Effector CD8-positive, alpha-beta T cell (primary cell): ENCODE results near the gene ADORA2A.

Source experiments
- DNase-seq: peaks from one replicate; lab custom pipeline; 2025; lab: John Stamatoyannopoulos, UW

Gene ADORA2A

DNA sequence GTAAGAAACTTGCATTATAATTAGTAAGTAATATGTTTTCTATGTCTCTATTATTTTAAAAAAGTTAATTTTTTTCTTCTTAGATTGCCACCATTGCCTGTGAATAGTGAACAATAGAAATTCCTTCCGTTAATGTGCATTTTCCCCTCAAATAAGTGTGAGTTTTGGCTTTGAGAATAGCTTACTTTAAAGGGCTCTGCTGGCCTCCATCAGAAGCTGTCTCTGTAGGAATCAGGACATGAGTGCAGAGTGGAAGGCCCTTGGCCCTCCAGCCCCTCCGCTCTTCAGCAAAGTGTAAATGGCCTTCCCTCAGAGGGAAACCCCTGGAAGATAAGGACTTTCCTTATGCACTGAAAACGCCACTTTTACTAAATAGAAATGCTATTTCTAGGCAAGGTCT is 24.1 kb upstream of the ADORA2A start:
- no peak for DNase-seq

DNA sequence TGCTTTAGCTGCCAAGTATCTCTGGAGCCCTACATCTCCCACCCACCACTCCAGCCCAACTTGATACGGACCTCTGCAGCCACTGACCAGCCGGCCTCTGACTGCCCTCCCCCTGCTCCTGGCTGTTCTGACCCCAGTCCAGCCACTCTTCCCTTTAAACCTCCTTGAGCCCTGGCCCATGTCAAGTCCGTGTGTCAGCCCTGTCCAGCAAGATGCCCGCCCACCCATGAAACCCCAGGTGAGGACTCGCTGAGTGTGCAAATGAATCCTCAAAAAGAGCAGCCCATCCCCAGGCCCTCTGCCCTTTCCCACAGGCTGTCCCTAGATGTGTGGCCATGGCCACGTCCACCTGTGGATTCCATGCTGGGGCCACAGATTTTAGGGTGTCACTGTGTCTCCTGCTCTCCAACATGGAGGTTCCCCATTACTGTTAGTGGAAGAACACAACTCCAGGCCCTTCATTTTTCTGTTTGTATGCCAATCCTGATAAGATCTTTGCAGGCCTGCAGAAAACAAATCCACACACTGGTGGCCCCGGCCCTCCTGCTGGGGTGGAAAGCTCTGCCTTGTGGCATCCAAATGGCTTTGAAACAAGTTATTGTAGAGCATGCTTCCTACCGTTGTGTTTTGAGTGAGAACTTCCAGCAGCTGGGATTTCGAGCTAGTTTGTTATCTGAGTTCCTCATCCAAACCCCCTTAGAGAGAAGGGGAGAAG is 22.7 kb upstream of the ADORA2A start:
- no peak for DNase-seq

DNA sequence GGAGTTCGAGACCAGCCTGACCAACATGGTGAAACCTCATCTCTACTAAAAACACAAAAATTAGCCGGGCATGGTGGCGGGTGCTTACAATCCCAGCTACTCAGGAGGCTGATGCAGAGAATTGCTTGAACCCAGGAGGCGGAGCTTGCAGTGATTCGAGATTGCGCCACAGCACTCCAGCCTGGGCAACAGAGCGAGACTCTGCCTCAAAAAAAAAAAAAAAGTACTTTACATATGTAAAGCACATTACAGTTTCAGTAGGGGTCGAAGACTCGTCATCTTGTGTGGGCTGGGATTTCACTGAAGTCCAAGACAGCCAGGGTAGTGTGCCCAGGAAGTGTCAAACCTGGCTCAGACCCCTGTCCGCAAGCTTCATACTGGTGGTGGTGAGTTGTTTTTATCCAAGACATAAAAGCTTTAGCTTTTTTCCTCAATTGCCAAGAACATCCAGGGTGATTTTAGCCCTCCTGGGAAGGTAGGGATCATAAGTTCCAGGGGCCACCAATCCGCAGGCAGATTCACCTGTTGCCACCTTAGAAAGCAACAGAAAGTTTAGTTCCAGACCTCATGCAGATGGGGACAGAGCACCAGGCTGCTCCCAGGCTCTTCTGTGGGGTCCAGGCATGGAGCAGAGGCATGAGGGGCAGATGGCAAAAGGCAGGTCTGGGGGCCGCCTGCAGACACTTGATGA is 21.6 kb upstream of the ADORA2A start:
- DNase-seq = no peak

DNA sequence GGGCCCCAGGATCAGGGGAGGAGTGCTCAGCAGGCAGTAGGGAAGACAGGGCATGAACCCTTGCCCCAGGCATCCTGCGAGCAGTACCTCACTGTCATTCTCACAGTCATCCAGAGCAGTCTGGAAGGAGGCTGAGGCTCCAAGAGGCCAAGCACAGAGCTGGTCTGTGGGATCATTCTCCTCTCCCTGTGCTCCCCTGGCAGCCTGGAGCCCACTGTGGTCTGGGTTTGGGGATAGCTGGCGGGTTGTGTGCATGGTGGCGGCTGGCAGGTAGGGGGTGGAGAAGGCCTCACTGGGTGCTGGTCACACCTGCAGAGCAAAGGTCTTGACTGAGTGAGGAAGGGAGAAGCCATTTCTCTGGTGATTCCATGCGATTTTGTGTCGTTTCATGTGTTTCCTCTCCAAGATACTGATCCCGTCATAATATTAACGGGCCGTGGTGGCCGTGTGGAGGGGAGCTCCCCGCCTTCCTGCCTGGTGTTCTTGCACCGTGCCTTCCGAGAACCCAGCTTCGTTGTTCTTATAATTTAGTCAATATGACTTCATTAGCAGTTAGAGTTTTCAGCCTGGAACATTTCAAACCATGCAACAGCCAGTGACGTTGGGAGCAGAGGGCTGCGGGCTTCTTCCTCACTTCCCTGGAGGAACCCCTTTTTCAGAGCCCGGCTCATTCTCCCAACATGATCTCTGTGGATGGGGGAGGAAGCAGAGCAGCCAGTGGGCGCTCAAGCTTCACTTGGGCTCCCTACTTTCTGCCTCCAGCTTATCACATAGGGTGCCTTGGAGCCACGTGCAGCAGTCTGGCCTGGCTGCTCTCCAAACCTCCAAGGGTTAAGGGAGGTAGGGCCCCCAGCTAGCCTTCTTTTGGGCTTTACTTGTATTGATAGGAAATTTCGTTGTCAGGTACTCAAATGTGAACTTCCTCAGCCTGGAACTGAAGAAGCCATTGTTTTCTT is 20.8 kb upstream of the ADORA2A start:
- no peak for DNase-seq

DNA sequence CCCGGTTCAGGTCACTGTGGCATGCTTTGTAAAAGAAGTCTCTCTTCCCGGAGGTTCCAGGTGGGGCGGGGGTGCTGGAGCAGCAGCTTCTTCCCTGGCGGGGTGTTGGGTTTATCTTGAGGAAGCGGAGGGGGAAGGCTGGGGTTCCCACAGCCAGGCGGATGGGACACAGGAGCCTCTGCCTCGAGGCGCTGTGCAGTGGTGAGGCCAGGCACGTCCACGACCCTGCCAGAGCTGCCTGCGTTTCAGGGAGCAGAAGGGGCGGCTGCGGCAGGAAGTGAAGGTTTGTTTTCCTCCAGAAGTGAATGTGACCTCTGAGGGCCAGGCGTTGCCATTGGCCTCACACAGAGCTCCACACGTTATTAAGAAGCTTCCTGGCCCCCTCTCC is 20.1 kb upstream of the ADORA2A start:
- no peak for DNase-seq

DNA sequence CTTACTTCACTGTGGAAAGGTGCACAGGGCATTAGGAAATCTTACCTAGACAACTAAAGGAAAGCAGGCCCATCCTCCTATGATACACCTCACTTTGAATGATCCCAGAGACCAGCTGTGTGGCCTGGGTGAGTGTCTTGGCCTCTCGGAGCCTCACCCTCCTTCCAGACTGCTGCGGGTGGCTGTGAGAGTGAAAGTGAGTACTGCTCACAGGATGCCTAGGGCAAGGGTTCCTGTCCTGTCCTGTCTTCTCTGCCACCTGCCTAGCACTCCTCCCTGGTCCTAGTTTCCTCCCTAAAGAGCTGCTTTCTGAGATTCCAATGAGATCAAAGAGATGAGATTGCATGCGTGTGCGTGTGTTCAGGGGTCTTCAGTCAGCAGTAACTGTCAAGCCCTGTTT is 19.5 kb upstream of the ADORA2A start:
- DNase-seq = no peak

DNA sequence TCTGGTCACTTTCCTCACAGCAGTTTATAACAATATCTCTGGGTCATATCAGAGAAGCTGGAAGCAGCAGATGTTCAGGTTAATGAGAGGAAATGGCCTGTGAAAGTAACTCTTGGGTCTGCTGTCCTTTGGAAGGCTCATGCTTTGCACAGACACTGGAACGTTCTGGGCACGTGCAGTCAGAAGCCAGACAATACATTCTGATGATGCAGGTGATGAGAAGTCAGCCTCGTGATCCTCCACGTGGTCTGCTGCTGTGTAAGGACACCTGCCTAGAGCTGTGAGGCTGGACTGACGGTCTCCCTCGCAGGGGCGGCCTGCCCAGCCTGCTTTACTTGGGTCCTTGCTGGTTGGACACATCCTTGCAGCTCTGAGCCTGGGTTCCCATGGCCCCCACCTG is 18.8 kb upstream of the ADORA2A start:
- no peak for DNase-seq

DNA sequence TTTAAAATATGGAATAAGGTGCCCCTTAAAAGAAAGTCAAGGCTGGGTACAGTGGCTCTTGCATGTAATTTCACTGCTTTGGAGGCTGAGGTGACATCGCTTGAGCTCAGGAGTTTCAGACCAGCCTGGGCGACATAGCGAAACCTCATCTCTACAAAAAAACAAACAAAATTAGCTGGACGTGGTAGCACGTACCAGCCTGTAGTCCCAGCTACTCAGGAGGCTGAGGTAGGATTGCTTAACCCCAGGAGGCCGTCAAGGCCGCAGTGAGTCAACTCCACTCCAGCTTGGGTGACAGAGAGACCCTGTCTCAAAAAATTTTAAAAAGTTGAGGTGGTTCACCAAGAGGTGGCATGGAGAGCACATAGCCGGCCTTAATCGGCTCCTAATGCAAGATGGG is 17.7 kb upstream of the ADORA2A start:
- no peak for DNase-seq

DNA sequence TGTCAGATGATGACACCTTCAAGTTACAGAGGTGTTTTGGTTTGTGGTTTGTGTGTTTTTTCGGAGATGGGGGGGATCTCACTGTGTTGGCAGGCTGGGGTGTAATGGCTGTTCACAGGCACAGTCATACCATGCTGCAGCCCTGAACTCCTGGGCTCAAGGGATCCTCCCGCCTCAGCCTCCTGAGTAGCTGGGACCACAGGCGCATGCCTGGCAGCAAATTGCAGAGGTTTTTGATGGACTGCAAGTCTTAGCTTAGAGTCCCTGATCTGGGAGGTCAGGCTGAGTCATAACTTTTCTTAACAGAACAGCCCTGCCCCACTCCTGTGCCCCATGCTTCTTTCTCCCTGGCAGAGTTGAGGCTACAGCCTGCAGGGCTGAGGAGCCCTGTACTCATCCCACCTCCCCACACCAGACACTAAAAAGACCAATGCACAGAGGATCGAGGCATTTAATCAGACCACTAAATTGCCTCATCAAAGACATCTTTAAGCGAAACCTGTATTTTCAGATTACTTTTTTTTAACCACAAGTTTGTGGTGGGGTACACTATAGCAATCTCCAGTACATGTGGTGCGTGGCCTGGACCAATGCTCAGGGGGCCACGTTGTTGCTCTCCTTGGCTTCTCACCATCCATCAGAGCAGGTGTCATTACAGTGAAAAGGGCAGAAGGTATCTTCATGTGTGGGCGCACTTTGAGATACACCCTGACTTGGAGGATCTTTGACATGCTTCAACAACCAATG is 17.1 kb upstream of the ADORA2A start:
- DNase-seq = no peak

DNA sequence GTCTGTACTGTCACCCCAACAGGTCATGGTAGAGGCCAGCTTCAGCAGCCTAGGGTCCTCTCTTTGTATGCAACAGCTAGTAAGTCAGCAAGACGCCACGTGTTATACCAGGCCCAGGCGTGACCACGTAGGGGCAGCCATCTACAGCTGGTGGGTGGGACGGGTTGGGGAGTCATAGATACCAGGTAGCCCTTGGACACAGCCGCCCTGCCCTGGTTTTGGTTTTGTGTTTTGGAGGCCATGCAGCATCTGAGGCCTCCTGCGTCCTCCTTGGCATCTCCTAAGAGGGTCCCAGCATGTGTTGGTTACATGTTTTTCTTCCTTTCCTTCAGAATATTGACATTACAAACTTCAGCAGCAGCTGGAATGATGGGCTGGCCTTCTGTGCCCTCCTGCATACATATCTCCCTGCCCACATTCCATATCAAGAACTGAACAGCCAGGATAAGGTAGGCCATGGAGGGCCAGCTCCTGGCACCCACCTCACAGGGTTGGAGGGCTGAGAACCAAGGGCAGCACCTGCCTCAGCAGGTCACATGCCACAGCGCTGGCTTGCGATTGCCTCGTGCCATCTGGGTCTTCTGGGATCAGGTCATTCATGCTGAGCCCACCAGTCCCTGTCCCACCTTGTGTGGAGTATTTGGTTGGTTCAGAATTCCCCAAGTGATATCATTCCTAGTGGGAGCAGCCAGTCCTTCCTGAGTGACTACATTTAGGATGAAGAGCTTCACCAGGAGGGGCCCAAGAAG is 16.0 kb upstream of the ADORA2A start:
- no peak for DNase-seq

DNA sequence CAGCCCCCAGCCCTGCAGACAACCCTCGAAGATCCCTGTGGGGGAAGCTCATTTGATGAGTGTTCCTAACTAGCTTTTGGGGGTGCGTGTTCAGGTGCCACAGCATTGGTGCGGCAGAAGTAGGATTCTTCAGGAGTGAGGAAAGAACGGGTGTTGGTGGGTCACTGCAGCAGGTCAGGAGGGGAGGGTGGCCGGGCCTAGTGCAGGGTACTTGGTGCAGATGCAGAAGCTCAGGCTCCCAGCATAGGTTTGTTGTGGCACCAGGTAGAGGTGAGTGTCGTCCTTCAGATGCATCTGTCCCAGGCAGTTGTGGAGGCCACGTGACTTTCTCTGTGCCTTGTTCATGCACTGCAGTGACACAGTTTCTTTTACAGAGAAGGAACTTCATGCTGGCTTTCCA is 15.1 kb upstream of the ADORA2A start:
- DNase-seq = no peak

DNA sequence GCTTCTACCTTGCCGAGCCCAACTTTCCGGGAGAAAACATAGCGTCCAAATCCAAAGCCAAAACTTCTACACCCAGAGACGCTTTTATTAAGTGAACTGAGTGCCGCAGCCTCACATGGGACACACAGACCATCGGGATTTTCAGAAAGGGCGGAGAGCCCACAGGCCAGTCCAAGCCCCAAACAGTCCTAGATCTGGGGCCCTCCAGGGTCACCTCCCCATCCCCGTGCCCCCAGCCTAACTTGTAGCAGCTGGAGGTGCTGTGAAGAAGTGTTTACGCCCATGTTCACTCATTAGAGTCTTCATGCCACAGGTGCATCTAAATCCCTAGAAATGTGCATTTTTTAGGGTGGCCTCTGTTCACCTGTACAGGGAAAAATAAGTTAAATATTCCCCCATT is 14.1 kb upstream of the ADORA2A start:
- DNase-seq = no peak

DNA sequence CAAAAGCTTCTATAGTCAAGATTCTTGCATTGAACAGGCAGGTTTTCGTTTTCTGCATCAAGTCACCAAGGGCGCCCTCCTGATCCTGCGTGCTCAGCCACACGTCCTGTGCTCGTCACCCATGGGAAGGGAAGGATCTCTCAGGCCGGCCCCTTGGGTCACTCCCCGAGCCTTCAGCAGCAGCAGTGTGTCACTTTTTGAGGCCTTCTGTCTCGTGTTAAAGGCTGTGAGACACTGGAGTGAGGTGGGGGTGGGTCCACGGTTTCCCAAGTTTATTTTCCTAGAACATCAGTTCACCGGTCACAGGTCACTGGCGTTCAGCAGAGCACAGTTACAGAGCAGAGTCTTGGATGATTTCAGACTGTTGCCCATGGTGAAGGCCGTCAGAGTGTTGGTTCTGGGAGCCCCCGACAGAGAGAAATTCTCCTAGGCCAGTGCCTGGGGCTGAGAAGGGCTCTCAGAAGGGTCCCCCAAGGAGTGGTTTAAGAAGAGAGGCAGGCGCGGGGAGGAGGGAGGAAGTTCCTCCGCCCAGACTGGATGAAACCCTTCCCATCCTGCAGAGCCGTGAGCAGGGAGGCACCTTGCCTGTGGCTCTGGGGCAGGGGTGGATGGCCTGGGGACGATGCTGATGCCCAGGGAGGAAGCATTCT is 13.5 kb upstream of the ADORA2A start:
- DNase-seq = no peak

DNA sequence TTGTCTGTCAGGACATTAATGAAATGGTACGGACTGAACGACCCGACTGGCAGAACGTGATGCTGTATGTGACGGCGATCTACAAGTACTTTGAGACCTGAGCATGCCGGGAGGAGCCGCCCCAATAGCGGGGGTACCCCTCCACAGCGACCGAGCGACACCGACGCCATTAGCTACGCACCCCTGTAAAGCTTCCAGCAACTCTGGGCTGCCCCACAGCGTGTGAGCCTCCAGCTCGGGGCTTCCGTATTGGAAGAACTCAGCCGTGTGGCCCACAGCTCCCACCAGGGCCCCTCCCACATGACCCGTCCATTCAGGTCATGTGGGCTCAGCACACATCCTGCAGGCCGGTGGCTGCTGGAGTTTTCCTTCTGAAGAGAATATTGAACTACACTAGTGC is 12.9 kb upstream of the ADORA2A start:
- DNase-seq = no peak

DNA sequence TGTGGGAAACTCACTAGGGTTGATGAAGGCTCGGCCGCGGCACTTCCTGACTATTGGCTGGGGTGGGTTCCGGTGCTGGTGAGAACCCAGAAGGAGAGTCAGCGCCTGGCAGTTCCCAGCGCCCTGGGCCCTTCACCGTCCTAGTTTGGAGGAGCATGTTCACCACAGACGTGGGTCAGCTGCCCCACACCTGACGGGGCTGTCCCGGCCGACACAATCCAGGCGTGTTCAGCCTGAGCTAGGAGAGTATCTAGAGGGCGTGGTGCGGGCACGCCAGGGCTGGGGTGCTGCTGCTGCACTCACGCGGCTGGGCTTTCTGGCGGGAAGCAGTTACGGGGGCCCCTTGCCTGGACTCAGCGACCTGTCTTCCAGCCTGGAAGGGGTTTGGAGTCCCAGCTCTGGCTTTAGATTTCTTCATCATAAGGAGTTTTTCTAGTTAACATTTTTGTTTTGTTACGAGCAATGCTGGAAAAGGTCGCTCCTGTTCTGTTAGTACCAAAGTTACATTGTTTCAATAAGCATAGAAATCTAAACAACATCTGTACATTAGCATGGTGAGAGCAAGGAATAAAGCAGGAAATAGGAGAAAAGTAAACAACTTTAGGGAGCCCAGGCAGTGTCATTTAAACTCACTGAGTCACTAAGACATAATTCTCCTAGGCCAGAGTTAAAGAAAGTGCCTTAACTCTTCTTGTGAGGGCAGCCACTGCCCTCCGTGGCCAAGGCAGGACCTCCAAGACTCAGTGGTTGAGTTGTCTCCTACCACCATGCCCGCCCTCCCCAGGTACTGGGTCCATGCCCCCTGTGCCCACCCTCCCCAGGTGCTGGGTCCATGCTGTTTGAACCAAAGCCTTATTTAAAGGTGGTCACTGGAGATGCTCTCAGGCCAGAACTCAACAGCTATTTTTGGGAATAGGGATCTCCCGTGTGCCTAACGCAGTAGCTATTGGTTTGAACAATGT is 12.1 kb upstream of the ADORA2A start:
- no peak for DNase-seq

DNA sequence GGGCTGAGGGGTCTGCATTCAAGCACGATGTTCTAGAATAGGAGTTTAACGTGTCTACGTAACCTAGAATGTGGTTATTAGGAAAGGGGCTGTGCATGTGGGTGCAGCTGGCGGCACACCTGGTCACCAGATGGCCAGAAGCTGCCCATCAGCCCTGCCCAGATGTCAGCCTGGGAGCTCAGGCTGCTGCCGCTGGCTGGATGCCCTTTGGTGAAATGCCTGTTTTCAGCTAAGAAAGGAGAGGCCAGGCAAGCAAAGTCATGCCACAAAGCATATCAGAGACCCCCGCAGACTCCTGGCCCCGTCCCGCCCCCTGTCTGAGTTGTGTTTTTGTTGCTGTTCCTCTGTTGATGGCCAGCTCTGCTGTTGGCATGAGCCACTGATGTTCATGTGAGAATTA is 11.3 kb upstream of the ADORA2A start:
- no peak for DNase-seq

DNA sequence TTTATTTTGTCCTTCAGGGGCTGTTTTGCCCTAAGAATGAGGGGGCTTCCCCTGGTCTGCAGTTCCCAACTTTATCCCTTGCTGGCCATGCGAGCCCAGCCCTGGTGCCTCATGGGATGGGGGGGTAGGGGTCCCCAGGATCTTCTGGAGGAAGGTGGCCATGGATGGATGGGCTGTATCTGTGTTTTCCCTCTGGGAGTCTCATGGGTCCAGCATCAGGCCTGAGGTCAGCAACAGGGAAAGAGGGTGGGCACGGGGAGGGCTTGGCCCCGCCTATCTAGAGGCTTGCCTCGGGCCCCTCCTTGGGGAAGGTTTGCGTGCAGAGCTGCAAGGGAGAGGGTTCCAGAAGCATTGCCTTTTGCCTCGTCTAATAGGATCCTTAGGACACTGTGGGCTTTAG is 10.8 kb upstream of the ADORA2A start:
- no peak for DNase-seq

DNA sequence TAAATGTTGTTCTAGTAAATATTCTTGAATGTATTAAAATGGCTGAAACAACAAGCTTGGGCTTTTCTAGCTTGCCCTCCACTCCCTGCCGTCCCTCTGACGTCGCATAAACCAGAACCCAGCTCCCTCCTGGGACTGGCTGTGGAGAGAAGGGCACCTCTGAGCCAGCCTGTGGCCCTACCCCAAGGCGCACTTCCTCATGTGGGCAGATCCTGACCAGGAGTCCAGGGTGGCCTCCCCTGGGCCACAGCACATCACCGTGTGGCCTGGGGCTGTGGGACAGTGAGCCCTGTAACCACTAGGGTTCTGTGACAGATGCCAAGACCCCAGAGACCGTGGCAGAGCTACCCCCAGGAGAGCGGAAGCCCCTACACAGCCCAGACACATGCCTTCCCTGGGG is 10.2 kb upstream of the ADORA2A start:
- DNase-seq = no peak

DNA sequence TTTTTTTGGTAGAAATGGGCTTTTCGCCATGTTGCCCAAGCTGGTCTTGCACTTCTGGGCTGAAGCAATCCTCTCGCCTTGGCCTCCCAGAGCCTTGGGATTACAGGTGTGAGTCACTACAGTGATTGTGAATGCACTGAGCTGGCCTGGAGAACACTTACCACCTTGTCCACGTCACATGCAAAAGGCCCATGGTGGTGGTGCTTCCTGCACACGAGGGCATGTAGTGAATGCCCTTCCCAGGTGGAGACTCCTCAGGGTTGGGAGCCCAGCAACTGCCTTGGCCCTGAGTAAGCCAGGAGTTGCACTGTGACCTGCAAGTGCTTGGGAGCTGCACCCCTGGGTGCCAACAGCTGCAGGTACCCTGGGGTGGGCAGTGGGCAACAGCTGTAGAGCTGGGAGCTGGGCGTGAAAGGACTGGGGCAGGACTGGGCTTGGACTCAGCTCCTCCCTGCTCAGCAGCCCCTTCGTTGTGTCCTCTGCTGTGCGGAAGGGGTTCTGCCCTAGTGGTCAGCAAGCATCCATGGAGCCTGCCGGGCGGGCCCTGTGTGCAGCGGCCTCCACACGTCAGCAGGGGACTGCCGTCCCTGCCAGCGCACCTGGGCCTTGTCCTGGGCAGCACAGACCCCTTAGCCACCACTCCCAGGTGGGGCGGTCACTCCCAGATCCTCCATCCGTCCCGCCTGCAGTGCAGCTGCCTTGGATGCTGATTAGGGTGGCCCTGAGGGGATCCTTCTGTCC is 9.3 kb upstream of the ADORA2A start:
- no peak for DNase-seq
